ENCODE data around the gene OR5M11.
"Not testable (repeated sequence)": the region's sequence is repeated elsewhere in the genome, so short reads cannot be mapped to it uniquely, and the experiment has no call there.

Gene OR5M11

DNA sequence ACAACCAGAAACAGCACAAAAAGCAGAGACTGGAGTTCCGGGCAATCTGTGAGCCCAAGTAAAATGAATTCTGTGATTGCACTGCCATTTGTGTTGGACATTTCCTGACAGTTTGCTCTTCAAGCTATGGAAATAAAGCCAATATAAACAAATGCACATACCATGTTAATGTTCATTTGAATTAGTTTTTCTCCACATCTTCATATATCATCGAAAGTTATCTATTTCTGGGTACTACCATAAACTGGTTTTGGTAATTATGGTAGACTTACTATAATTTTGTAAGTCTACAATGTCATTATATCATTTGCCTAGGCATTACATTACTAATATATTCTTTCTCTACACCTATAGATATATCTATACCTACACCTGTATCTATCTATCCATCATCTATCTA lies at the start of gene OR5M11:
TSS of gene OR5M11 (minus strand) at position 101 of the 400 bp plus-strand sequence. CDS start at position 101, 0 bp downstream.
- DNase-seq (ENCODE audit: low spot score), result no peak

DNA sequence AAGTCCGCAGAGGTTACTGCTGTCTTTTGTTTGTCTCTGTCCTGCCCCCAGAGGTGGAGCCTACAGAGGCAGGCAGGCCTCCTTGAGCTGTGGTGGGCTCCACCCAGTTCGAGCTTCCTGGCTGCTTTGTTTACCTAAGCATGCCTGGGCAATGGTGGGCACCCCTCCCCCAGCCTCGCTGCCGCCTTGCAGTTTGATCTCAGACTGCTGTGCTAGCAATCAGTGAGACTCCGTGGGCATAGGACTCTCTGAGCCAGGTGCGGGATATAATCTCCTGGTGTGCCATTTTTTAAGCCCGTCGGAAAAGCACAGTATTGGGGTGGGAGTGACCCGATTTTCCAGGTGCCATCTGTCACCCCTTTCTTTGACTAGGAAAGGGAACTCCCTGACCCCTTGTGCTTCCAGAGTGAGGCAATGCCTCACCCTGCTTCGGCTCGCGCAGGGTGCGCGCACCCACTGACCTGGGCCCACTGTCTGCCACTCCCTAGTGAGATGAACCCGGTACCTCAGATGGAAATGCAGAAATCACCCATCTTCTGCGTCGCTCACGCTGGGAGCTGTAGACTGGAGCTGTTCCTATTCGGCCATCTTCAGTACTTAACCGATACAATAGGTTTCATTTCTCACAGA lies 49.1 kb upstream of the OR5M11 start:
- DNase-seq (ENCODE audit: low spot score), result not testable (repeated sequence)

DNA sequence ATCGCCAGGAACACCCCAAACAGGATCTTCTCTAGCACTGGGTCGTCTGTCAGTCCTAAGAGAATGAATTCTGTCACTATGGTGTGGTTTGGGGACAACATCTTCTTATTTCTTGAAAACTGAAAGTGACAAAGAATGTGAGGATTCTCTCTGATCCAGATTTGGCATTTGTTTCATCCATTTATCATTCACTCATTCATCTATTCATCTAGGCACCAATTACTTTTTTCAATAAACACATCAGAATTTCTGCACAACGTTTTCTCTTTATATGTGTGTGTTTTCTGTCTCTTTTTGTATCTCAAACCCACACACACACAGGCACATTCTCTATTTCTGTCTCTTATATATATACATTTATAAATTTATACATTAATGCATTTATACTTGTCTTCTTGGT lies 34.6 kb upstream of the OR5M11 start, which contains the start of gene OR5M10:
TSS of gene OR5M10 (minus strand) at position 101 of the 400 bp plus-strand sequence. CDS start at position 101, 0 bp downstream.
- DNase-seq (ENCODE audit: low spot score), result no peak

DNA sequence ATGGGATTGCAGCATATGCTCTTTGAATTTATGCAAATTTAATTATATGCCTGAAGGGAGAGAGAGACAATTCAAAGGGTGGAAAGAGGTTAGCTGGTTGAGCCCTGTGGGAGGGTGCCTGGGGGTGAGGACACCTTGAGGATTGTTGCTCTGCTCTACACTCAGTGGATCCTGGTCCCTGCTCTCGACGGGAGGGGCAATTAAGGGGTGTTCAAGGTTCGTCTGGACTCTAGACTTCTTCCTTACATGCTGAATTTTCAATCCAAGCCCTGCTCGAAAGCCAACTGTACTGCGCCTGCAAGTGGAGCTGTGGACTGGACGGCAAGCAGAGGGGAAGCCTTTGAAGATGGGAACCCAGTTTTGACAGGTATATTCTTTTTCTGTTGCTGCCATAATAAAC lies 15.5 kb upstream of the OR5M11 start:
- DNase-seq (ENCODE audit: low spot score), result no peak

DNA sequence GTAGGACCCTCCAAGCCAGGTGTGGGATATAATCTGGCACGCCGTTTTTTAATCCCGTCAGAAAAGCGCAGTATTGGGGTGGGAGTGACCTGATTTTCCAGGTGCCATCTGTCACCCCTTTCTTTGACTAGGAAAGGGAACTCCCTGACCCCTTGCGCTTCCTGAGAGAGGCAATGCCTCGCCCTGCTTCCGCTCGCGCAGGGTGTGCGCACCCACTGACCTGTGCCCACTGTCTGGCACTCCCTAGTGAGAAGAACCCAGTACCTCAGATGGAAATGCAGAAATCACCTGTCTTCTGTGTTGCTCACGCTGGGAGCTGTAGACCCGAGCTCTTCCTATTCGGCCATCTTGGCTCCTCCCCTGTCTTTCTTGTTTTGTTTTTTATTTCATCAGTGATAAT lies 11.6 kb upstream of the OR5M11 start:
- not testable (repeated sequence) for DNase-seq (ENCODE audit: low spot score)

DNA sequence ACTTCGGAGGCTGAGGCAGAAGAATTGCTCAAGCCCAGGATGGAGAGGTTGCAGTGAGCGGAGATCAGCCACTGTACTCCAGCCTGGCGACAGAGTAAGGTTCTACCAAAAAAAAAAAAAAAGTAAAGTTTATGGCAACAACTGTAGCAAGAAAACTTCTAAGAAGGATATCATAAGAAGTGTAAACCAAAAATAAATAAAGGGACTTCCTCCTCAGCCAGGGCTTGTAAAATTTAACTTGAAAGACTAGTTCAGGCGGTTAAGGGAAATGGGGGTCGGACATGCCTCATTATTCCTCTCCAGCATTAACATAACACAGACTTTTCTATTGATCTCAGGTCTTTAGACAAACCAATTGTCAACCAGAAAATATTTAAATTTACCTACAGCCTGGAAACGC lies 2.5 kb upstream of the OR5M11 start:
- no peak for DNase-seq (ENCODE audit: low spot score)

DNA sequence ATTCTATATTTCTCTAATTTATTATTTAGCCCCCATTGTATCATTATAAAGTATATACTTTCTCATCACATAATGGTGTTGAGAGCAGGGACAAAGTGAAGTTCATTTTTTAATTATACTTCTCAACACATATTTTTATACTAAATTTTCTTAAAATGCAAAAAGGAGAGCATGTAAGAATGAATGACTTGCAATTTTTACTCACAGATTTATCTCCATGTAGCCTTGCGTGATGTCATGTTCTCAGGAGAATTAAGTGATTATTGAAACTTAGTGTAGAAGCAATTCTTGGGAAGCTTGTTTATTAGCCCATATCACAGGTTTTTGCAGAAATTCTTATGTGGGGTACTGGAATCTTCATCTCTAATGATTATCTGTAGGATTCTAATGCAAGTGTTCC lies 682 bp upstream of the OR5M11 start:
- no peak for DNase-seq (ENCODE audit: low spot score)

DNA sequence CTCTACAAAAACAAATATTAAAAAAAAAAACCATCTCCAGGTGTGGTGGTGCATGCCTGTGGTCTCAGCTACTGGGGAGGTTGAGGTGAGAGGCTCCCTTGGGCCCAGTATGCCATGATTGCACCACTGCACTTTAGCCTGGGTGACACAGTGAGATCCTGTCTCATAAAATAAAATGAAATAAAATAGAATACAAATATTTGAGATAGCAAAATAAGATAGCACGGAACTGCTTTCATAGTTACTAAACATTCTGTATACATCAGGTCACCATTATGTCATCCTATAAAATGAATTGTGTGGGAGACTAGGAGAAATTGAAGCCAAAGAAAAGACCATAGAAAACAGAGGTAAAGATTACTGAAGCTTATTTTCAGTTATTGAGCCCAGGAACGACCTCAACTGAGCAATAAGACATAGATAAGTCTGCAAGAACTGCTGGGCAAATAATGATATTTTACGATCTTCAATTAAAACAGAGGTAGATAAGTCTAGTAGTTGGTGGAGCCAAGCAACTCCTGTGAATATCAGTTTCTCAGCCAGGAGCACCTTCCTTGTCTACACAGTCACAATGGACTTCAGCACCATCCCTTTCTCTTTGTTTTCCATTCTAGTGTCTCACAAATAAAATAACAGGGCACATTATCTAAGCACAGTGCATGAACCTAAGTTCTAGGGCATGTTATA lies 9.9 kb downstream of the OR5M11 start:
- no peak for DNase-seq (ENCODE audit: low spot score)

DNA sequence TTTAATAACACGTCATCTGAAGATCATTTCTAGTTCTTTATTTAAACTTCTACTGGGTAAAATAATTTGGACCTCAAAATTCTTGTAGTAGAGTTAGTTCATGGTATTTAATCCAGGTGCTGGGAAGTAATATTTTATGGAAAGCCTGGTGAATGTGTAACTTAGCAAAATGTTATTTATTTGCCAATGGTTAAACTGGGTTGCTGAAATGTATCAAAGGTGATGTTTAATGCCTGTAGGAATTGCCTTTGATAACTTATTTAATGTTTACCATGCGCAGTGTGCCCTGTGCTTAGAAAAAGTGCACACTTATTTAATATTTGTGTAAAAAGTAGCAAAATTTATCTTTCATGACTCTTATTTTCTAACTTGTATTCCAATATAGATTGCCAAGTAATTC lies 11.2 kb downstream of the OR5M11 start:
- no peak for DNase-seq (ENCODE audit: low spot score)

DNA sequence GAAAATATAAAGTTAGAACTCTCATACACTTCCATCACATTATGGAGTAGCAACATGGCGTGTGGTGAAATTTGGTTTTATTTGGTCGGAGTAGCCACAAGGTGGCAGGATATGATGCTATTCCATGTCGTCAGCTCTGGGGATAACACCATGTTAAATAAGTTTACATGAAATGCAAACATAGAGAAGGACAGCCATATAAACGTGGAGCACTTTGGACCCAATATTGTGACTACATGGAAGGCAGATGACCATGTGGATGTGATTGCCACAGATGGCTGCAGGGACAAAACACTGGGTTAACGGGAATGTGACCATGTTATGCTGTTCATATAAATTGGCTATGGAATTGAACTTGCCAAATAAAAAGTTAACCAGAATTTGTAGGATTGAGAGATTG lies 21.0 kb downstream of the OR5M11 start:
- no peak for DNase-seq (ENCODE audit: low spot score)

DNA sequence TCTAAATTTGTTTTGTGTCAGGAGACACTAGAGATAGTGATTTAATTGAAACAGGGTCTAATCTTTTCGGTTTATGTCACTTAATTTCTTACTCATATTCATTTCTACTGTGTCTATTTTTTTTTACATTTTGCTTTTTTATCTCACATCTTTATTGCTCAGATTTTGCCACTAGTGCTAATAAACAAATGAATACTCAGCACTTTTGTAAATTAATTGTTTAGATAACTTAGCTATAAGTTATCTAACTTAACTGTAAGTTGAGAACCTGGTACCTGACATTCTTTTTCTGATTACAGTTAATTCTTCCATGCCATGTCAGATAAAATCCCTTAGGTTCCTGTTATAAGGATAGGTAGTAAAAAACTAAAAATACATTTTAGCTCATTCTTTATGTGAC lies 29.8 kb downstream of the OR5M11 start:
- DNase-seq (ENCODE audit: low spot score), result no peak

DNA sequence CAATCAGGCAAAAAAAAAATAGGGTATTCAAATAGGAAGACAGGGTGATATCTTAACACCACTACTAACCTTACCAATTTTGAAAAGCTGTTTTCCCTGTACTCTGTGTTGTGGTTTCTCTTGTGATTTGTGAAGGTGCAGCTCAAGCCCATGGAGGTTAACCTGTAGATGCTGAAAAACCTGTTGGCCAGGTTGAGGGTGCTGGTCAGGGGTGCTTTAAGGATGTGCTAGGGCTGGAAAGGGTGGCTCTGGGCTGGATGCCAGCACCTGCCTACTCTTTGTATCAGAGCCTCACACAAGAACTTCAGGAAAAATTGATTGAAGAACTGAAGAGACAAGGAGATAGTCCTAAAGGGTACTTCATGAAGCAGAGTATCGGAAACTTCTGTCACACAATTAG lies 33.6 kb downstream of the OR5M11 start:
- no peak for DNase-seq (ENCODE audit: low spot score)

DNA sequence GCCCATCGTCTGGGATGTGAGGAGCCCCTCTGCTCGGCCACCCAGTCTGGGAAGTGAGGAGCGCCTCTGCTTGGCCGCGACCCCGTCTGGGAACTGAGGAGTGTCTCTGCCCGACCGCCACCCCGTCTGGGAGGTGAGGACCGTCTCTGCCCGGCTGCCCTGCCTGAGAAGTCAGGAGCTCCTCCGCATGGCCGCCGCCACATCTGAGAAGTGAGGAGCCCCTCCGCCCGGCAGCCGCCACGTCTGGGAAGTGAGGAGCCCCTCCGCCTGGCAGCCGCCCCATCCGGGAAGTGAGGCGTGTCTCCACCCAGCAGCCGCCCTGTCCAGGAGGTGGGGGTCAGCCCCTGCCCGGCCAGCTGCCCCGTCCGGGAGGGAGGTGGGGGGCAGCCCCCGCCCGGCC lies 46.0 kb downstream of the OR5M11 start:
- DNase-seq (ENCODE audit: low spot score), result no peak

DNA sequence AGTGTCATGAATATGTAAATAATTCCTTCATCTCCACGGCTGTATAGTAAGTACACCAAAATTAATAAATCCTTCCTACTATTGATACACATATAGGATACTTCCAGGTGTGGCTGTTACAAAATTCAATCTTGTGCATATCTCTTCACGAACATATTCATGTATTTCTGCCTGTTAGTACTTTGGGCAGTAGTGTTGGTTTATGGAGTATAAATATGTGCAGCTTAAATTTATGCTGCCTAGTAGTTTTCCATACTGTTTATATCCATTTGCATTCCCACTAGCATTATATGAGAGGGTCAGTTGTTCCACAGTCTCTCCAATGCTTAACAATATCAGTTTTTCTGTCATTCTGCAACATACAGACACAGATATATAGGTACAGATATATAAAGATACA lies 47.9 kb downstream of the OR5M11 start:
- DNase-seq (ENCODE audit: low spot score), result no peak
